Coronary artery (tissue), 2 donors: ENCODE results near the gene MYRIP.
A peak's percentile ranks its signal among the peaks of the same experiment; 100 is the strongest.

ENCODE experiments used
- DNase-seq: peaks from one replicate; pipeline ENCODE4 v3.0.0-alpha.2; 2017; ENCODE audit warnings: low spot score
- H3K27ac ChIP-seq, 2 donors: fragments of 200-600 bp; sonication (generic); one replicate each; pipeline ENCODE4 v1.5.1; 2016 to 2019
- H3K4me3 ChIP-seq: fragments of 200-600 bp; sonication (generic); 2 replicates; pipeline ENCODE4 v1.5.1; 2016; ENCODE audit warnings: mild to moderate bottlenecking, moderate library complexity
- CTCF ChIP-seq: fragments of 200-600 bp; sonication (generic); IDR thresholded peaks from one replicate; pipeline ENCODE4 v1.5.1; 2019; ENCODE audit warnings: antibody characterized with exemption

Gene MYRIP

GRCh38 chr3:39980058-39980457 is 170.6 kb downstream of the MYRIP start:
- DNase-seq = no peak
- Histone ChIP-seq H3K27ac (no peak overlapping the region), H3K4me3 (no peak overlapping the region)
- no peak for TF ChIP-seq CTCF

GRCh38 chr3:39980781-39981180 is 171.4 kb downstream of the MYRIP start:
- Histone ChIP-seq H3K27ac (no peak overlapping the region), H3K4me3 (no peak overlapping the region)
- no peak for DNase-seq
- no peak for TF ChIP-seq CTCF

GRCh38 chr3:39981547-39982184 is 172.3 kb downstream of the MYRIP start:
- Histone ChIP-seq H3K27ac (no peak overlapping the region), H3K4me3 (no peak overlapping the region)
- no peak for DNase-seq
- TF ChIP-seq CTCF = no peak

- Histone ChIP-seq H3K4me3 (no peak overlapping the region), H3K27ac (no peak overlapping the region)
- no peak for TF ChIP-seq CTCF
- no peak for DNase-seq
Observed at GRCh38 chr3:39982665-39983357, 173.4 kb downstream of the MYRIP start.

GRCh38 chr3:39989746-39990145 is 180.3 kb downstream of the MYRIP start:
- Histone ChIP-seq H3K27ac (no peak overlapping the region), H3K4me3 (no peak overlapping the region)
- no peak for TF ChIP-seq CTCF
- DNase-seq = no peak

- Histone ChIP-seq H3K27ac (no peak overlapping the region), H3K4me3 (no peak overlapping the region)
- peak; percentile 22 for TF ChIP-seq CTCF
- no peak for DNase-seq
Observed at GRCh38 chr3:39990532-39990931, 181.1 kb downstream of the MYRIP start.

- no peak for TF ChIP-seq CTCF
- Histone ChIP-seq H3K4me3 (no peak overlapping the region), H3K27ac (no peak overlapping the region)
- no peak for DNase-seq
Observed at GRCh38 chr3:40008796-40009195, 199.4 kb downstream of the MYRIP start.
